Activated T-helper 2 cell treated with anti-CD3 and anti-CD28 coated beads, Interferon-gamma antibody, Interleukin-2, Interleukin-4, amounts not matched to agents 10 μg/mL and 5 μg/mL and 100 μg/mL, durations not matched to agents 14 hours and 24 hours and 36 hours (primary cell): ENCODE measurements around the gene SPATA17. TPM values are rescaled to one million over a fixed set of nuclear protein-coding genes. Genes with fewer than 3 reads are reported as not detected.

ENCODE experiments used
- DNase-seq: peaks from one replicate; pipeline ENCODE4 v3.0.0; 2021; ENCODE audit warnings: low spot score
- H3K27ac Mint-ChIP-seq: one replicate; pipeline ENCODE4 v1.8.0; 2021; ENCODE audit warnings: mixed read lengths
- H3K27me3 Mint-ChIP-seq: one replicate; pipeline ENCODE4 v1.8.0; 2021; ENCODE audit warnings: low read depth, mixed read lengths
- H3K36me3 Mint-ChIP-seq: one replicate; pipeline ENCODE4 v1.8.0; 2021; ENCODE audit warnings: low read depth, mixed read lengths
- H3K4me1 Mint-ChIP-seq: one replicate; pipeline ENCODE4 v1.8.0; 2021; ENCODE audit warnings: low read depth, mixed read lengths
- H3K4me3 Mint-ChIP-seq: one replicate; pipeline ENCODE4 v1.8.0; 2021; ENCODE audit warnings: low read depth, mild to moderate bottlenecking, moderate library complexity, mixed read lengths
- H3K9me3 Mint-ChIP-seq: one replicate; pipeline ENCODE4 v1.8.0; 2021; ENCODE audit warnings: mixed read lengths
- intact Hi-C: fragments of 100-400 bp; cut with micrococcal nuclease; formaldehyde crosslinking; loops from one replicate; pipeline ENCODE4 v1.15.1; 2023
- total RNA-seq: library from RNA; stranded (reverse); gene quantifications from 2 replicates; pipeline ENCODE4 v1.2.3, GENCODE V29; 2022

Gene SPATA17
- total RNA-seq, 1 donor from 2014 or later = not detected

GRCh38 chr1:217876896-217877295 lies 245.8 kb downstream of the SPATA17 start:
- no peaks in the 10 kb centered on the region for H3K36me3 Mint-ChIP-seq
- no peaks in the 10 kb centered on the region for H3K4me1 Mint-ChIP-seq
- H3K9me3 Mint-ChIP-seq = no peaks in the 10 kb centered on the region
- H3K27me3 Mint-ChIP-seq = no peaks in the 10 kb centered on the region
- intact Hi-C loops = no loop called here
- no peak overlapping the region for H3K4me3 Mint-ChIP-seq
- no peak for DNase-seq
- H3K27ac Mint-ChIP-seq = no peak overlapping the region

- no peaks in the 10 kb centered on the region for H3K9me3 Mint-ChIP-seq
- intact Hi-C loops = no loop called here
- no peak for DNase-seq
- no peak overlapping the region for H3K27ac Mint-ChIP-seq
- H3K4me1 Mint-ChIP-seq = no peaks in the 10 kb centered on the region
- H3K36me3 Mint-ChIP-seq = no peaks in the 10 kb centered on the region
- H3K4me3 Mint-ChIP-seq = no peak overlapping the region
- H3K27me3 Mint-ChIP-seq = no peaks in the 10 kb centered on the region
These were observed 250.0 kb downstream of the SPATA17 start for GRCh38 chr1:217881131-217881543.

GRCh38 chr1:217881607-217882332 lies 250.6 kb downstream of the SPATA17 start:
- DNase-seq = no peak
- Mint-ChIP-seq H3K27ac (no peak overlapping the region), H3K4me1 (no peaks in the 10 kb centered on the region), H3K4me3 (no peak overlapping the region), H3K27me3 (no peaks in the 10 kb centered on the region), H3K36me3 (no peaks in the 10 kb centered on the region), H3K9me3 (no peaks in the 10 kb centered on the region)
- intact Hi-C loops = no loop called here

- Mint-ChIP-seq H3K4me1 (no peaks in the 10 kb centered on the region), H3K9me3 (no peaks in the 10 kb centered on the region), H3K27me3 (no peaks in the 10 kb centered on the region), H3K4me3 (no peak overlapping the region), H3K36me3 (no peaks in the 10 kb centered on the region), H3K27ac (no peak overlapping the region)
- no peak for DNase-seq
- intact Hi-C loops = no loop called here
These were observed 254.0 kb downstream of the SPATA17 start for GRCh38 chr1:217885181-217885580.

- no peak overlapping the region for H3K27ac Mint-ChIP-seq
- DNase-seq = no peak
- no peaks in the 10 kb centered on the region for H3K36me3 Mint-ChIP-seq
- no peak overlapping the region for H3K4me3 Mint-ChIP-seq
- intact Hi-C loops = no loop called here
- H3K27me3 Mint-ChIP-seq = no peaks in the 10 kb centered on the region
- H3K9me3 Mint-ChIP-seq = no peaks in the 10 kb centered on the region
- no peaks in the 10 kb centered on the region for H3K4me1 Mint-ChIP-seq
These were observed 257.2 kb downstream of the SPATA17 start for GRCh38 chr1:217888328-217888727.

GRCh38 chr1:217889401-217889800 lies 258.3 kb downstream of the SPATA17 start:
- no peak for DNase-seq
- Mint-ChIP-seq H3K27ac (no peak overlapping the region), H3K9me3 (no peaks in the 10 kb centered on the region), H3K4me1 (no peaks in the 10 kb centered on the region), H3K4me3 (no peak overlapping the region), H3K36me3 (no peaks in the 10 kb centered on the region), H3K27me3 (no peaks in the 10 kb centered on the region)
- intact Hi-C loops = no loop called here

GRCh38 chr1:217891966-217892365 lies 260.8 kb downstream of the SPATA17 start:
- intact Hi-C loops = no loop called here

GRCh38 chr1:217892750-217893149 lies 261.6 kb downstream of the SPATA17 start:
- H3K27ac Mint-ChIP-seq = no peak overlapping the region
- intact Hi-C loops = no loop called here

More at GRCh38 chr1:217891966-217892365, 260.8 kb downstream of the SPATA17 start:
- Mint-ChIP-seq H3K27me3 (no peaks in the 10 kb centered on the region), H3K4me3 (no peak overlapping the region), H3K36me3 (no peaks in the 10 kb centered on the region), H3K9me3 (no peaks in the 10 kb centered on the region), H3K27ac (no peak overlapping the region), H3K4me1 (no peaks in the 10 kb centered on the region)
- DNase-seq = no peak

GRCh38 chr1:217895841-217896240 lies 264.7 kb downstream of the SPATA17 start:
- Mint-ChIP-seq H3K27me3 (no peaks in the 10 kb centered on the region), H3K4me3 (no peak overlapping the region)
- intact Hi-C loops = no loop called here

More at GRCh38 chr1:217892750-217893149, 261.6 kb downstream of the SPATA17 start:
- no peak overlapping the region for H3K4me3 Mint-ChIP-seq
- no peaks in the 10 kb centered on the region for H3K27me3 Mint-ChIP-seq
- no peaks in the 10 kb centered on the region for H3K9me3 Mint-ChIP-seq
- H3K36me3 Mint-ChIP-seq = no peaks in the 10 kb centered on the region
- no peaks in the 10 kb centered on the region for H3K4me1 Mint-ChIP-seq
- DNase-seq = no peak

GRCh38 chr1:217896490-217896889 lies 265.3 kb downstream of the SPATA17 start:
- Mint-ChIP-seq H3K9me3 (no peaks in the 10 kb centered on the region), H3K4me3 (no peak overlapping the region), H3K27ac (no peak overlapping the region), H3K27me3 (no peaks in the 10 kb centered on the region), H3K4me1 (no peaks in the 10 kb centered on the region), H3K36me3 (no peaks in the 10 kb centered on the region)
- intact Hi-C loops = no loop called here
- DNase-seq = no peak

More at GRCh38 chr1:217895841-217896240, 264.7 kb downstream of the SPATA17 start:
- Mint-ChIP-seq H3K9me3 (no peaks in the 10 kb centered on the region), H3K4me1 (no peaks in the 10 kb centered on the region), H3K36me3 (no peaks in the 10 kb centered on the region), H3K27ac (no peak overlapping the region)
- DNase-seq = no peak

- Mint-ChIP-seq H3K9me3 (no peaks in the 10 kb centered on the region), H3K4me3 (no peak overlapping the region), H3K27me3 (no peaks in the 10 kb centered on the region), H3K27ac (no peak overlapping the region), H3K36me3 (no peaks in the 10 kb centered on the region), H3K4me1 (no peaks in the 10 kb centered on the region)
- intact Hi-C loops = no loop called here
- no peak for DNase-seq
These were observed 266.0 kb downstream of the SPATA17 start for GRCh38 chr1:217897100-217897499.

GRCh38 chr1:217899614-217900013 lies 268.5 kb downstream of the SPATA17 start:
- no peak overlapping the region for H3K4me3 Mint-ChIP-seq
- no peaks in the 10 kb centered on the region for H3K4me1 Mint-ChIP-seq
- no peak for DNase-seq
- H3K36me3 Mint-ChIP-seq = no peaks in the 10 kb centered on the region
- no peaks in the 10 kb centered on the region for H3K27me3 Mint-ChIP-seq
- H3K9me3 Mint-ChIP-seq = no peaks in the 10 kb centered on the region
- intact Hi-C loops = no loop called here
- no peak overlapping the region for H3K27ac Mint-ChIP-seq

GRCh38 chr1:217907504-217907903 lies 276.4 kb downstream of the SPATA17 start:
- intact Hi-C loops = no loop called here
- Mint-ChIP-seq H3K27ac (no peak overlapping the region), H3K4me1 (no peaks in the 10 kb centered on the region), H3K36me3 (no peaks in the 10 kb centered on the region), H3K4me3 (no peak overlapping the region), H3K9me3 (no peaks in the 10 kb centered on the region), H3K27me3 (no peaks in the 10 kb centered on the region)
- no peak for DNase-seq
